HEK293 (cell line): Measurements from ENCODE around the gene B4GALNT3.

Experiments used
- CTCF ChIA-PET: fragments of 350-600 bp; formaldehyde crosslinking; extraction: SDS; loops from one replicate; lab custom pipeline; 2021; ENCODE audit warnings: antibody characterized with exemption; lab: Yijun Ruan, JAX
- POLR2A ChIA-PET: fragments of 300-600 bp; formaldehyde crosslinking; extraction: SDS; loops from one replicate; lab custom pipeline; 2020; ENCODE audit warnings: antibody characterized with exemption, inconsistent platforms; lab: Yijun Ruan, JAX
- H3K27ac ChIP-seq: fragments of 200-500 bp; sonication (Bioruptor generic); 2 replicates; pipeline ENCODE4 v1.5.1; 2014; ENCODE audit warnings: low read depth, low read length, control low read depth, inconsistent platforms; ENCODE audit errors: extremely low read depth
- H3K36me3 ChIP-seq, 2 experiments: fragments of 200-500 bp in 1 of 2; sonication (Bioruptor generic) in 1 of 2; 1 replicate in 1 of 2; 2 replicates in 1 of 2; pipeline ENCODE4 v1.5.1; 2014 to 2017; ENCODE audit warnings: inconsistent platforms in 2 of 2, low read length in 2 of 2; ENCODE audit not compliant: control insufficient read depth in 2 of 2, insufficient read depth in 1 of 2
- H3K4me1 ChIP-seq: fragments of 200-500 bp; sonication (Bioruptor generic); 2 replicates; pipeline ENCODE4 v1.5.1; 2014; ENCODE audit warnings: mild to moderate bottlenecking, low read length, inconsistent platforms; ENCODE audit not compliant: control insufficient read depth, insufficient read depth
- H3K4me3 ChIP-seq: 2 replicates; pipeline ENCODE4 v1.5.1; 2011; ENCODE audit warnings: low read depth, mild to moderate bottlenecking, control low read depth, low read length, moderate library complexity
- H3K9me3 ChIP-seq: fragments of 200-500 bp; sonication (Bioruptor generic); 2 replicates; pipeline ENCODE4 v1.5.1; 2014; ENCODE audit warnings: low read depth, low read length, inconsistent platforms; ENCODE audit not compliant: control insufficient read depth, insufficient read depth
- BCL11B ChIP-seq: fragments of 450-650 bp; formaldehyde crosslinking; IDR thresholded peaks from 2 replicates; pipeline ENCODE4 v1.5.1; 2016; ENCODE audit warnings: low read depth, missing biosample characterization, missing genetic modification characterization
- CTCF ChIP-seq: fragments of 450-650 bp; formaldehyde crosslinking; IDR thresholded peaks from 2 replicates; pipeline ENCODE4 v1.5.1; 2016; ENCODE audit warnings: missing biosample characterization, missing genetic modification characterization
- ELK4 ChIP-seq: IDR thresholded peaks from 2 replicates; pipeline ENCODE4 v1.6.1; 2011; ENCODE audit warnings: mild to moderate bottlenecking, low read depth, low read length, borderline replicate concordance
- HOXD13 ChIP-seq: sonication (generic); formaldehyde crosslinking; IDR thresholded peaks from 2 replicates; pipeline ENCODE4 v1.8.0; 2022; ENCODE audit warnings: missing genetic modification reagents, borderline replicate concordance
- PRDM2 ChIP-seq: fragments of 450-650 bp; formaldehyde crosslinking; IDR thresholded peaks from 2 replicates; pipeline ENCODE4 v1.5.1; 2016; ENCODE audit warnings: missing biosample characterization, missing genetic modification characterization, borderline replicate concordance
- SCRT2 ChIP-seq: fragments of 450-650 bp; formaldehyde crosslinking; IDR thresholded peaks from 2 replicates; pipeline ENCODE4 v1.5.1; 2016; ENCODE audit warnings: missing biosample characterization, missing genetic modification characterization
- ZBTB11 ChIP-seq: fragments of 450-650 bp; formaldehyde crosslinking; conservative IDR thresholded peaks from 2 replicates; pipeline ENCODE4 v1.5.1; 2016; ENCODE audit warnings: low read depth, missing biosample characterization, missing genetic modification characterization
- ZNF140 ChIP-seq: fragments of 450-650 bp; formaldehyde crosslinking; IDR thresholded peaks from 2 replicates; pipeline ENCODE4 v1.5.1; 2016; ENCODE audit warnings: missing biosample characterization, missing genetic modification characterization
- ZNF16 ChIP-seq: fragments of 450-650 bp; formaldehyde crosslinking; IDR thresholded peaks from 2 replicates; pipeline ENCODE4 v1.5.1; 2016; ENCODE audit warnings: low read depth, missing biosample characterization, missing genetic modification characterization
- ZNF223 ChIP-seq: fragments of 450-650 bp; formaldehyde crosslinking; IDR thresholded peaks from 2 replicates; pipeline ENCODE4 v1.5.1; 2016; ENCODE audit warnings: missing biosample characterization, missing genetic modification characterization
- ZNF266 ChIP-seq: fragments of 450-650 bp; formaldehyde crosslinking; IDR thresholded peaks from 2 replicates; pipeline ENCODE4 v1.5.1; 2016; ENCODE audit warnings: missing biosample characterization, missing genetic modification characterization, low read depth
- ZNF433 ChIP-seq: fragments of 450-650 bp; formaldehyde crosslinking; IDR thresholded peaks from 2 replicates; pipeline ENCODE4 v1.5.1; 2016; ENCODE audit warnings: missing biosample characterization, missing genetic modification characterization, low read depth
- ZNF48 ChIP-seq: fragments of 450-650 bp; formaldehyde crosslinking; IDR thresholded peaks from 2 replicates; pipeline ENCODE4 v1.5.1; 2016; ENCODE audit warnings: missing biosample characterization, missing genetic modification characterization
- ZNF555 ChIP-seq: fragments of 450-650 bp; formaldehyde crosslinking; conservative IDR thresholded peaks from 2 replicates; pipeline ENCODE4 v1.5.1; 2017; ENCODE audit warnings: missing biosample characterization, mild to moderate bottlenecking, missing genetic modification characterization, inconsistent platforms
- ZNF621 ChIP-seq: fragments of 450-650 bp; formaldehyde crosslinking; IDR thresholded peaks from 2 replicates; pipeline ENCODE4 v1.5.1; 2017; ENCODE audit warnings: missing biosample characterization, missing genetic modification characterization
- ZNF654 ChIP-seq: fragments of 450-650 bp; formaldehyde crosslinking; IDR thresholded peaks from 2 replicates; pipeline ENCODE4 v1.5.1; 2016; ENCODE audit warnings: low read depth, missing biosample characterization, missing genetic modification characterization
- ZNF830 ChIP-seq: fragments of 450-650 bp; IDR thresholded peaks from 2 replicates; pipeline ENCODE4 v1.5.0; 2018; ENCODE audit warnings: missing biosample characterization, missing genetic modification characterization, low read depth, mild to moderate bottlenecking, moderate library complexity

The B4GALNT3 gene

GRCh38 chr12:549476-550082, 89.8 kb downstream of the B4GALNT3 start (continued):
- TF ChIP-seq ZBTB11 (tag by site-specific recombination) (no peak), ZNF555 (tag by site-specific recombination) (no peak), BCL11B (no peak), PRDM2 (tag by site-specific recombination) (no peak), ZNF223 (no peak)

GRCh38 chr12:550473-551260, 90.9 kb downstream of the B4GALNT3 start:
- Histone ChIP-seq H3K9me3 (no peaks in the 10 kb centered on the region), H3K27ac (no peak overlapping the region), H3K4me1 (no peaks in the 10 kb centered on the region), H3K36me3 (peaks cover 0 to 36% of the 10 kb centered on the region in 2 experiments; a peak in 2 of 3 replicates), H3K4me3 (no peak overlapping the region)
- POLR2A ChIA-PET = no interaction called here
- CTCF ChIA-PET = interaction anchor here (0.6 to 1.6 kb wide), 7 partner anchors 27 to 495 kb away, joined by 3 to 6 read pairs (median 3); no protein-coding TSS in a partner anchor
- TF ChIP-seq ELK4 (no peak), ZNF266 (tag by site-specific recombination) (no peak), HOXD13 (CRISPR knock-in tag) (no peak), ZNF16 (no peak), ZNF654 (tag by site-specific recombination) (no peak), ZNF48 (tag by site-specific recombination) (no peak), SCRT2 (no peak), CTCF (tag by site-specific recombination) (no peak), ZNF621 (tag by site-specific recombination) (no peak), ZNF830 (tag by site-specific recombination) (no peak), ZNF433 (no peak), ZNF140 (tag by site-specific recombination) (no peak), ZBTB11 (tag by site-specific recombination) (no peak)
